ENCODE data around the gene LARGE1.

DNA sequence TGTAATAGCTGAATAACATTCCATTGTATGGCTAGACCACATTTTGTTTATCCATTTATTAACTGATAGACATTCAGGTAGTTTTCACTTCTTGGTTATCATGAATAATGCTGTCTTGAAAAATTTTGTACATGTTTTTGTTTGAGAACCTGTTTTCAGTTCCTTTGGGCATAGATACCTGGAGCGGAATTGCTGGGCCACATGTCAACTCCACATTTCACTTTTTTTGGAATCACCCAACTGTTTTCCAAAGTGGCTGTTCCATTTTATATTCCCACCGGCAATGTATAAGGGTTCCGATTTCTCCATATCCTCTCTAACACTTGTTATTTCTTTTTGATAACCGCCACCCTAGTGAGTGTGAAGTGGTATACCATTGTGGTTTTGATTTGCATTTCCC is 184.3 kb downstream of the LARGE1 start:
- TF ChIP-seq, protein P1, sequence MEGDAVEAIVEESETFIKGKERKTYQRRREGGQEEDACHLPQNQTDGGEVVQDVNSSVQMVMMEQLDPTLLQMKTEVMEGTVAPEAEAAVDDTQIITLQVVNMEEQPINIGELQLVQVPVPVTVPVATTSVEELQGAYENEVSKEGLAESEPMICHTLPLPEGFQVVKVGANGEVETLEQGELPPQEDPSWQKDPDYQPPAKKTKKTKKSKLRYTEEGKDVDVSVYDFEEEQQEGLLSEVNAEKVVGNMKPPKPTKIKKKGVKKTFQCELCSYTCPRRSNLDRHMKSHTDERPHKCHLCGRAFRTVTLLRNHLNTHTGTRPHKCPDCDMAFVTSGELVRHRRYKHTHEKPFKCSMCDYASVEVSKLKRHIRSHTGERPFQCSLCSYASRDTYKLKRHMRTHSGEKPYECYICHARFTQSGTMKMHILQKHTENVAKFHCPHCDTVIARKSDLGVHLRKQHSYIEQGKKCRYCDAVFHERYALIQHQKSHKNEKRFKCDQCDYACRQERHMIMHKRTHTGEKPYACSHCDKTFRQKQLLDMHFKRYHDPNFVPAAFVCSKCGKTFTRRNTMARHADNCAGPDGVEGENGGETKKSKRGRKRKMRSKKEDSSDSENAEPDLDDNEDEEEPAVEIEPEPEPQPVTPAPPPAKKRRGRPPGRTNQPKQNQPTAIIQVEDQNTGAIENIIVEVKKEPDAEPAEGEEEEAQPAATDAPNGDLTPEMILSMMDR (conservative IDR thresholded peaks at IDR 0.05; ENCODE audit: low read length) = no peak
- no peak for TF ChIP-seq EZH2phosphoT487 (IDR thresholded peaks at IDR 0.05; ENCODE audit: borderline replicate concordance)
